K562 (cell line): Measurements from ENCODE around the gene MYL12B. TPM values are rescaled to one million over a fixed set of nuclear protein-coding genes. Genes with fewer than 3 reads are reported as not detected.

Experiments used
- ATAC-seq: fragments of 200-7000 bp; cut with Tn5 transposase; 3 replicates; pipeline ENCODE4 v1.9.1; 2020; ENCODE audit warnings: moderate library complexity
- BruUV-seq: library from RNA; stranded (reverse); fragments of 400-500 nt; replicated peaks from 2 replicates; lab custom pipeline; 2021; lab: Mats Ljungman, UMichigan
- CTCF ChIA-PET: fragments of 300-600 bp; formaldehyde crosslinking; extraction: SDS; loops from one replicate; lab custom pipeline; 2021; ENCODE audit warnings: low intra/inter-chr PET ratio; lab: Yijun Ruan, JAX
- POLR2A ChIA-PET: fragments of 300-600, 350-650 bp; sonication (Branson Sonifier 250); formaldehyde crosslinking; extraction: SDS; loops from one replicate; lab custom pipeline; 2021; ENCODE audit warnings: antibody characterized with exemption, inconsistent platforms; lab: Yijun Ruan, JAX
- DNase-seq, 4 experiments: peaks; one replicate each; pipeline versions ENCODE4 v3.0.0 to v3.0.0-alpha.2; 2011 to 2018; ENCODE audit warnings: low spot score in 3 of 4, mixed read lengths in 3 of 4; ENCODE audit errors: extremely low read depth in 1 of 4
- FAIRE-seq: peaks from 2 replicates; lab custom pipeline; 2011; peaks lifted over from hg19 to GRCh38; lab: Jason Lieb, UNC
- H2AFZ ChIP-seq: 2 replicates; pipeline ENCODE4 v1.6.0; 2011; ENCODE audit warnings: low read depth, low read length, control low read depth, inconsistent platforms
- H3K27ac ChIP-seq: fragments of 200-600 bp; 3 replicates; pipeline ENCODE4 v1.8.0; 2011; ENCODE audit warnings: low read depth, mild to moderate bottlenecking, control low read depth, inconsistent platforms, low read length, moderate library complexity, mixed read lengths; ENCODE audit errors: extremely low read depth
- H3K27me3 ChIP-seq, 2 experiments: fragments of 300-600 bp in 1 of 2; 2 replicates in 1 of 2; 3 replicates in 1 of 2; pipeline versions ENCODE4 v1.6.0 to v1.8.0; 2011; ENCODE audit warnings: inconsistent platforms in 2 of 2, low read length in 2 of 2, mild to moderate bottlenecking in 1 of 2, mixed read lengths in 1 of 2, moderate library complexity in 1 of 2; ENCODE audit not compliant: control insufficient read depth in 2 of 2, insufficient read depth in 2 of 2
- H3K36me3 ChIP-seq: fragments of 300-600 bp; 3 replicates; pipeline ENCODE4 v1.8.0; 2011; ENCODE audit warnings: mild to moderate bottlenecking, low read length, inconsistent platforms; ENCODE audit not compliant: control insufficient read depth, insufficient read depth
- H3K4me1 ChIP-seq, 2 experiments: fragments of 200-600 bp in 1 of 2; replicated peaks in 1 of 2; 2 replicates in 1 of 2; 3 replicates in 1 of 2; pipeline versions ENCODE4 v1.5.1 to v1.8.0; 2011; ENCODE audit warnings: inconsistent platforms in 2 of 2, low read length in 2 of 2, mild to moderate bottlenecking in 1 of 2, mixed read lengths in 1 of 2, moderate library complexity in 1 of 2; ENCODE audit not compliant: control insufficient read depth in 2 of 2, insufficient read depth in 2 of 2
- H3K4me2 ChIP-seq: 2 replicates; pipeline ENCODE4 v1.6.1; 2011; ENCODE audit warnings: low read length, control low read depth, inconsistent platforms, mixed read lengths; ENCODE audit not compliant: insufficient read depth
- H3K4me3 ChIP-seq: fragments of 200-600 bp; sonication (generic), shearing (Covaris generic); 2 replicates; pipeline ENCODE4 v1.5.1; 2016; ENCODE audit warnings: control low read depth, inconsistent platforms
- H3K79me2 ChIP-seq: fragments of 200-600 bp; 3 replicates; pipeline ENCODE4 v1.8.0; 2011; ENCODE audit warnings: low read length, inconsistent platforms; ENCODE audit not compliant: control insufficient read depth, insufficient read depth
- H3K9ac ChIP-seq, 2 experiments: 2 replicates each; pipeline versions ENCODE4 v1.6.0 to v1.6.1; 2011; ENCODE audit warnings: low read depth in 2 of 2, low read length in 2 of 2, control low read depth in 1 of 2, inconsistent platforms in 1 of 2, mild to moderate bottlenecking in 1 of 2, mixed read lengths in 1 of 2; ENCODE audit not compliant: insufficient read depth in 1 of 2
- H3K9me1 ChIP-seq: one replicate; pipeline ENCODE4 v1.6.0; 2011; ENCODE audit warnings: inconsistent platforms, mild to moderate bottlenecking, low read length, moderate library complexity; ENCODE audit not compliant: control insufficient read depth, insufficient read depth
- H3K9me3 ChIP-seq: replicated peaks from 2 replicates; pipeline ENCODE4 v1.5.1; 2011; ENCODE audit warnings: low read depth, low read length, inconsistent platforms; ENCODE audit not compliant: control insufficient read depth, insufficient read depth
- H4K20me1 ChIP-seq: replicated peaks from 2 replicates; pipeline ENCODE4 v1.6.1; 2011; ENCODE audit warnings: low read length, inconsistent platforms, mixed read lengths; ENCODE audit not compliant: control insufficient read depth, insufficient read depth
- BDP1 ChIP-seq: IDR thresholded peaks from 3 replicates; pipeline ENCODE4 v1.6.1; 2011; ENCODE audit not compliant: insufficient read length, insufficient read depth
- CCNT2 ChIP-seq: IDR thresholded peaks from 2 replicates; pipeline ENCODE4 v1.6.1; 2011; ENCODE audit warnings: borderline replicate concordance, low read depth, mild to moderate bottlenecking, moderate library complexity, mixed read lengths, low read length; ENCODE audit not compliant: insufficient read length; ENCODE audit errors: extremely low read depth
- GABPB2 ChIP-seq: fragments of 250-450 bp; sonication (Bioruptor Pico); conservative IDR thresholded peaks from 2 replicates; pipeline ENCODE4 v1.5.1; 2021; ENCODE audit warnings: mild to moderate bottlenecking
- ILK ChIP-seq: fragments of 450-650 bp; IDR thresholded peaks from 2 replicates; pipeline ENCODE4 v1.6.1; 2016; ENCODE audit warnings: missing genetic modification characterization, low read depth, mild to moderate bottlenecking, missing compliant biosample characterization, moderate library complexity, borderline replicate concordance
- MIER1 ChIP-seq: fragments of 450-650 bp; IDR thresholded peaks from 2 replicates; pipeline ENCODE4 v1.6.1; 2016; ENCODE audit warnings: antibody characterized with exemption, mild to moderate bottlenecking, low read depth
- NCOA2 ChIP-seq, 2 experiments: fragments of 450-650 bp; IDR thresholded peaks; 2 replicates each; pipeline ENCODE4 v1.6.1; 2018; ENCODE audit warnings: mild to moderate bottlenecking in 2 of 2, moderate library complexity in 1 of 2; ENCODE audit not compliant: partially characterized antibody in 2 of 2
- PHF20 ChIP-seq: fragments of 450-650 bp; IDR thresholded peaks from 2 replicates; pipeline ENCODE4 v1.6.1; 2018; ENCODE audit not compliant: partially characterized antibody
- SIN3A ChIP-seq, 2 experiments: fragments of 150-350 bp in 1 of 2; IDR thresholded peaks; 2 replicates each; pipeline ENCODE4 v1.6.1; 2011 to 2016; ENCODE audit warnings: borderline replicate concordance in 2 of 2, low read depth in 2 of 2, low read length in 2 of 2, mild to moderate bottlenecking in 2 of 2, moderate library complexity in 2 of 2; ENCODE audit not compliant: control insufficient read depth in 1 of 2
- SNRNP70 ChIP-seq: fragments of 200-400 bp; formaldehyde crosslinking; optimal IDR thresholded peaks from 2 replicates; pipeline ENCODE3; 2017; ENCODE audit warnings: low read depth, low read length
- TEAD4 ChIP-seq, 2 experiments: sonication (generic) in 1 of 2; formaldehyde crosslinking in 1 of 2; IDR thresholded peaks; 2 replicates each; pipeline versions ENCODE4 v1.6.1 to v1.8.0; 2012 to 2022; ENCODE audit warnings: borderline replicate concordance in 1 of 2, inconsistent platforms in 1 of 2, low read length in 1 of 2, mild to moderate bottlenecking in 1 of 2, missing genetic modification reagents in 1 of 2
- ZBTB8A ChIP-seq: fragments of 450-650 bp; IDR thresholded peaks from 2 replicates; pipeline ENCODE4 v1.6.1; 2018; ENCODE audit warnings: mild to moderate bottlenecking, moderate library complexity; ENCODE audit not compliant: partially characterized antibody
- ZNF277 ChIP-seq: fragments of 250-450 bp; sonication (Bioruptor Pico); IDR thresholded peaks from 2 replicates; pipeline ENCODE4 v1.8.0; 2022; ENCODE audit warnings: inconsistent platforms, mild to moderate bottlenecking, moderate library complexity, borderline replicate concordance
- ZNF41 ChIP-seq: fragments of 250-450 bp; sonication (Bioruptor Pico); conservative IDR thresholded peaks from 2 replicates; pipeline ENCODE4 v1.4.0; 2020; ENCODE audit warnings: mild to moderate bottlenecking
- WGBS: fragments of 100-300 bp; shearing (Covaris generic); methylation state at CpG from one replicate; pipeline ENCODE4 v1.1.6; 2016; ENCODE audit warnings: low coverage, mixed read lengths; ENCODE audit not compliant: insufficient coverage; ENCODE audit errors: missing lambda C conversion rate; 5-methylcytosine and 5-hydroxymethylcytosine counted together
- in situ Hi-C: fragments of 300-500 bp; cut with MboI; formaldehyde crosslinking; loops from 4 replicates; pipeline ENCODE4 v1.15.0; 2018; ENCODE audit warnings: inconsistent platforms, mixed read lengths
- intact Hi-C: fragments of 100-400 bp; cut with micrococcal nuclease; formaldehyde crosslinking; loops from 2 replicates; pipeline ENCODE4 v1.14.2; 2022
- polyA plus RNA-seq, 8 experiments: library from polyadenylated mRNA; depleted of rRNA in 4 of 8; stranded (reverse) in 5 of 8; unstranded in 3 of 8; fragments of >200 nt; fragmentation: Nextera tagmentation in 2 of 8; fragmentation: Illumina TruSeq in 1 of 8; extraction: Ambion mirVana in 2 of 8; extraction: Trizol in 1 of 8; gene quantifications; 2 replicates each; pipeline versions ENCODE4 v1.2.1 to v1.2.3, GENCODE V29; 2011 to 2014; ENCODE audit warnings: inconsistent platforms in 1 of 8, missing spikeins in 1 of 8
- total RNA-seq, 7 experiments: library from RNA; depleted of rRNA in 6 of 7; stranded (reverse); fragments of >200 nt in 6 of 7; fragmentation: Illumina TruSeq in 2 of 7; extraction: Trizol in 2 of 7; gene quantifications; 2 replicates each; pipeline versions ENCODE4 v1.2.1 to v1.2.3, GENCODE V29; 2011 to 2021; ENCODE audit warnings: low replicate concordance in 1 of 7

MYL12B gene
- total and polyA plus RNA-seq, 9 of the 15 experiments (the other 6 are each of a cell fraction or from before 2014, with no cell fraction given): 220 to 995 (median 463) TPM

- WGBS: 19% methylated on average over 4 of the region's 4 CpGs
- no peaks in the 10 kb centered on the region for H3K9me1 ChIP-seq
- intact Hi-C loops (no loop called here), in situ Hi-C loops (no loop called here)
- H2AFZ ChIP-seq: no peak overlapping the region
- TF ChIP-seq GABPB2 (CRISPR knock-in tag): no peak
- no peak for TF ChIP-seq TEAD4 (IDR thresholded peaks at IDR 0.05; ENCODE audit: low read length)
- no peak for TF ChIP-seq TEAD4 (CRISPR knock-in tag; IDR thresholded peaks at IDR 0.05; ENCODE audit: borderline replicate concordance)
- no peak for TF ChIP-seq ZBTB8A
- TF ChIP-seq PHF20: no peak
- no peak for TF ChIP-seq ZNF41 (CRISPR knock-in tag)
- TF ChIP-seq ILK (tag): no peak
- TF ChIP-seq NCOA2 (IDR thresholded peaks at IDR 0.05; ENCODE audit: partially characterized antibody in 2 of 2): no peak
- TF ChIP-seq SIN3A (IDR thresholded peaks at IDR 0.05; ENCODE audit: borderline replicate concordance in 2 of 2, control insufficient read depth in 1 of 2, low read depth in 2 of 2, low read length in 2 of 2): no peak
- no peak for TF ChIP-seq ZNF277 (CRISPR knock-in tag)
- no peak for TF ChIP-seq CCNT2
- no peak for TF ChIP-seq MIER1
- no peak for TF ChIP-seq SNRNP70
- TF ChIP-seq BDP1: no peak
- H3K9ac ChIP-seq: no peak overlapping the region
- DNase-seq: no peak
- no peaks in the 10 kb centered on the region for H3K36me3 ChIP-seq
- no peaks in the 10 kb centered on the region for H3K27me3 ChIP-seq
- peak; percentile 6 for FAIRE-seq
- ATAC-seq: no peak
- H3K4me3 ChIP-seq: no peak overlapping the region
- CTCF ChIA-PET: no interaction called here
- H4K20me1 ChIP-seq: no peaks in the 10 kb centered on the region
- no TSS peak for BruUV-seq
- POLR2A ChIA-PET: interaction anchor here (1.0 to 5.8 kb wide), 2 partner anchors 10 to 19 kb away, joined by 4 to 35 read pairs; partner anchors contain the start of gene MYL12A
- no peak overlapping the region for H3K27ac ChIP-seq
- H3K79me2 ChIP-seq: no peaks in the 10 kb centered on the region
- H3K9me3 ChIP-seq: no peaks in the 10 kb centered on the region
- no peaks in the 10 kb centered on the region; a peak in 1 of 5 replicates for H3K4me1 ChIP-seq
- no peak overlapping the region for H3K4me2 ChIP-seq
These were observed 25.5 kb upstream of the MYL12B start for GRCh38 chr18:3236470-3236869.
